Ovary (tissue), 9 donors: ENCODE data around the gene HCFC1R1. TPM values are rescaled to one million over a fixed set of nuclear protein-coding genes. Genes with fewer than 3 reads are reported as not detected.
A peak's percentile ranks its signal among the peaks of the same experiment; 100 is the strongest.

Source experiments
- DNase-seq, 5 donors: peaks; one replicate each; pipeline ENCODE4 v3.0.0-alpha.2; 2019 to 2020
- H3K27ac ChIP-seq, 2 donors: fragments of 200-600 bp; one replicate each; pipeline versions ENCODE4 v1.5.1 to v1.8.0; 2019 to 2022
- H3K27me3 ChIP-seq: fragments of 200-600 bp; one replicate; pipeline ENCODE4 v1.8.0; 2022
- H3K36me3 ChIP-seq: fragments of 200-600 bp; sonication (generic); one replicate; pipeline ENCODE4 v1.5.1; 2019
- H3K4me1 ChIP-seq: one replicate; pipeline ENCODE4 v1.8.1; 2013; ENCODE audit warnings: mild to moderate bottlenecking, moderate library complexity; ENCODE audit not compliant: insufficient read depth
- H3K4me3 ChIP-seq: fragments of 200-600 bp; sonication (generic); one replicate; pipeline ENCODE4 v1.5.1; 2017
- H3K9me3 ChIP-seq, 2 donors: fragments of 200-600 bp in 1 of 2; sonication (generic) in 1 of 2; one replicate each; pipeline versions ENCODE4 v1.5.1 to v1.8.1; 2013 to 2019; ENCODE audit warnings: mild to moderate bottlenecking in 1 of 2, moderate library complexity in 1 of 2
- CTCF ChIP-seq, 3 donors: fragments of 450-650 bp in 2 of 3; fragments of 200-600 bp in 1 of 3; IDR thresholded peaks; one replicate each; pipeline versions ENCODE4 v1.5.1 to v1.8.0; 2016 to 2022; ENCODE audit warnings: antibody characterized with exemption in 3 of 3, mild to moderate bottlenecking in 1 of 3
- EP300 ChIP-seq: sonication (generic); formaldehyde crosslinking; IDR thresholded peaks from one replicate; pipeline ENCODE4 v1.6.1; 2017; ENCODE audit warnings: antibody characterized with exemption
- POLR2A ChIP-seq: fragments of 450-650 bp; IDR thresholded peaks from one replicate; pipeline ENCODE4 v1.6.1; 2017; ENCODE audit warnings: antibody characterized with exemption, mild to moderate bottlenecking, moderate library complexity
- WGBS, 3 donors: extraction: QIAGEN DNeasy Blood & Tissue Kit in 1 of 3; methylation state at CpG; one replicate each; pipeline versions ENCODE4 v1.1.5 to v1.1.7; 2013 to 2017; 5-methylcytosine and 5-hydroxymethylcytosine counted together
- intact Hi-C, 4 donors: fragments of 100-400 bp; cut with DNase I; formaldehyde crosslinking; loops; one replicate each; pipeline versions ENCODE4 v1.11.0 to v1.15.1; 2022 to 2023
- polyA plus RNA-seq, 2 donors: library from polyadenylated mRNA; stranded (reverse); fragments of 200-250 nt in 1 of 2; fragments of 350-450 nt in 1 of 2; fragmentation: Illumina TruSeq in 1 of 2; extraction: RNeasy Lipid Tissue Mini Kit (QIAGEN cat#74804) in 1 of 2; gene quantifications; one replicate each; pipeline ENCODE4 v1.2.3, GENCODE V29; 2013 to 2014
- total RNA-seq, 7 donors: library from RNA; depleted of rRNA in 2 of 7; stranded (reverse); fragments of >200 nt in 2 of 7; fragmentation: NEBNext Ultra II Directional in 3 of 7; extraction: Animal tissue kit (Norgen Biotek cat#: 25700) in 3 of 7; gene quantifications; one replicate each; pipeline versions ENCODE4 v1.1.0 to v1.2.4, GENCODE V29; 2016 to 2023
- donor health status: DM: no; HTN: no; CAD: no; lungs with moderate emphysema.
- donor health status: DM: no; HTN: no; CAD: no.
- donor health status: Bipolar disorder and iron deficiency.
- donor health status: DM: yes; HTN: yes; CAD: no.
- donor health status: DM: no; HTN: no; CAD: no.
- donor health status: DM: yes; HTN: yes; CAD: no.

The HCFC1R1 gene
- total and polyA plus RNA-seq, 9 donors, result 15.9 to 82.0 (median 55.1) TPM

- peak overlapping the region; percentile 77 for H3K4me3 ChIP-seq
- no peaks in the 10 kb centered on the region for H3K9me3 ChIP-seq
- TF ChIP-seq POLR2A (no peak), CTCF (IDR thresholded peaks at IDR 0.05) (no peak), EP300 (no peak)
- H3K36me3 ChIP-seq, result no peaks in the 10 kb centered on the region
- H3K4me1 ChIP-seq, result peaks cover 8% of the 10 kb centered on the region
- no peak overlapping the region for H3K27ac ChIP-seq
- DNase-seq, result no peak
- no peaks in the 10 kb centered on the region for H3K27me3 ChIP-seq
- intact Hi-C loops, result no loop called here
- 20 to 32% (median 29%) methylated on average over 33 of the region's 33 CpGs for WGBS, 3 donors
Observed at GRCh38 chr16:2981177-2981898, 42.4 kb downstream of the HCFC1R1 start.

GRCh38 chr16:2980227-2981176, 43.2 kb downstream of the HCFC1R1 start, which contains the start of gene PKMYT1:
Gene PKMYT1, minus strand, starts transcription at chr16:2980446. Its CDS starts 789 bp downstream, at chr16:2979657.
- H3K27me3 ChIP-seq, result no peaks in the 10 kb centered on the region
- H3K9me3 ChIP-seq, result no peaks in the 10 kb centered on the region
- peak within 1 kb of the TSS; percentile 4 to 59 for H3K27ac ChIP-seq
- peaks cover 8% of the 10 kb centered on the region for H3K4me1 ChIP-seq
- TF ChIP-seq EP300 (no peak), CTCF (IDR thresholded peaks at IDR 0.05) (no peak), POLR2A (peak; percentile 91)
- peak; percentile 90 to 97 (median 94) for DNase-seq
- no peaks in the 10 kb centered on the region for H3K36me3 ChIP-seq
- 4 to 9% (median 8%) methylated on average over 55 to 91 of the region's 91 CpGs for WGBS, 3 donors
- intact Hi-C loops, result no loop called here
- H3K4me3 ChIP-seq, result peak within 1 kb of the TSS; percentile 77

- Histone ChIP-seq H3K27ac (no peak overlapping the region), H3K9me3 (no peaks in the 10 kb centered on the region), H3K4me3 (peak overlapping the region; percentile 77), H3K4me1 (peaks cover 6% of the 10 kb centered on the region), H3K36me3 (no peaks in the 10 kb centered on the region), H3K27me3 (no peaks in the 10 kb centered on the region)
- intact Hi-C loops, result no loop called here
- peak in 1 of 5 donors; percentile 50 for DNase-seq
- no peak for TF ChIP-seq EP300
- no peak for TF ChIP-seq POLR2A
- TF ChIP-seq CTCF (IDR thresholded peaks at IDR 0.05), result no peak
- WGBS, 3 donors, result 1 to 4% (median 3%) methylated on average over 33 to 43 of the region's 43 CpGs
Observed at GRCh38 chr16:2979669-2980226, 44.0 kb downstream of the HCFC1R1 start.

- intact Hi-C loops, result no loop called here
- DNase-seq, result no peak
- 82 to 84% (median 83%) methylated on average over 6 of the region's 6 CpGs for WGBS, 3 donors
- Histone ChIP-seq H3K27ac (no peak overlapping the region), H3K9me3 (no peaks in the 10 kb centered on the region), H3K27me3 (no peaks in the 10 kb centered on the region), H3K4me1 (peaks cover 6% of the 10 kb centered on the region), H3K36me3 (no peaks in the 10 kb centered on the region), H3K4me3 (no peak overlapping the region)
- no peak for TF ChIP-seq POLR2A
- no peak for TF ChIP-seq CTCF (IDR thresholded peaks at IDR 0.05)
- no peak for TF ChIP-seq EP300
Observed at GRCh38 chr16:2977440-2977839, 46.3 kb downstream of the HCFC1R1 start.
